A673 (cell line): Measurements from ENCODE around the gene SENP2.

Experiments used
- CTCF ChIP-seq: fragments of 300-800, 200-600 bp; sonication (generic); conservative IDR thresholded peaks from 2 replicates; pipeline ENCODE4 v1.5.1; 2017; ENCODE audit warnings: low read depth, mild to moderate bottlenecking, antibody characterized with exemption, low read length, moderate library complexity, mixed read lengths
- EZH2 ChIP-seq: fragments of 200-600 bp; sonication (generic); IDR thresholded peaks from 2 replicates; pipeline ENCODE4 v1.6.1; 2017; ENCODE audit warnings: borderline replicate concordance, low read depth, mild to moderate bottlenecking, mixed read lengths, antibody characterized with exemption, low read length; ENCODE audit not compliant: poor library complexity, severe bottlenecking

GRCh38 chr3:185558395-185558794, 27.7 kb upstream of the SENP2 start:
- TF ChIP-seq EZH2 (no peak), CTCF (no peak)
